DMS153 (cell line): ENCODE measurements around the gene FRMD8.

Source experiments
- DNase-seq: peaks from one replicate; lab custom pipeline; 2025; lab: John Stamatoyannopoulos, UW

The FRMD8 gene

GRCh38 chr11:65386307-65387140 is at the start of gene FRMD8:
Gene FRMD8, plus strand, starts transcription at chr11:65386637. Its CDS starts 400 bp downstream, at chr11:65387037.
- peak; percentile 61 for DNase-seq

- no peak for DNase-seq
Measured at GRCh38 chr11:65338676-65339075, 47.8 kb upstream of the FRMD8 start.

GRCh38 chr11:65340226-65340625 is 46.2 kb upstream of the FRMD8 start:
- no peak for DNase-seq

GRCh38 chr11:65341856-65342255 is 44.6 kb upstream of the FRMD8 start:
- no peak for DNase-seq

GRCh38 chr11:65351511-65351910 is 34.9 kb upstream of the FRMD8 start:
- no peak for DNase-seq

- no peak for DNase-seq
Measured at GRCh38 chr11:65352783-65353182, 33.7 kb upstream of the FRMD8 start.

GRCh38 chr11:65353376-65353775 is 33.1 kb upstream of the FRMD8 start:
- DNase-seq = no peak

GRCh38 chr11:65353900-65354264 is 32.6 kb upstream of the FRMD8 start:
- no peak for DNase-seq

- DNase-seq = peak; percentile 91
Measured at GRCh38 chr11:65354265-65355012, 32.0 kb upstream of the FRMD8 start, which contains the start of gene TIGD3. Gene TIGD3, plus strand, starts transcription at chr11:65354751. Its CDS starts 1,058 bp downstream, at chr11:65355809.

- no peak for DNase-seq
Measured at GRCh38 chr11:65355013-65355775, 31.2 kb upstream of the FRMD8 start.

- no peak for DNase-seq
Measured at GRCh38 chr11:65355776-65356393, 30.6 kb upstream of the FRMD8 start.

GRCh38 chr11:65356394-65356972 is 30.0 kb upstream of the FRMD8 start:
- no peak for DNase-seq

- no peak for DNase-seq
Measured at GRCh38 chr11:65357856-65358356, 28.5 kb upstream of the FRMD8 start.

- no peak for DNase-seq
Measured at GRCh38 chr11:65362320-65362931, 24.0 kb upstream of the FRMD8 start.

- DNase-seq = no peak
Measured at GRCh38 chr11:65362966-65363365, 23.5 kb upstream of the FRMD8 start.

- DNase-seq = no peak
Measured at GRCh38 chr11:65363770-65364169, 22.7 kb upstream of the FRMD8 start.

GRCh38 chr11:65366340-65366773 is 20.1 kb upstream of the FRMD8 start:
- DNase-seq = peak; percentile 80

- DNase-seq = no peak
Measured at GRCh38 chr11:65370659-65371049, 15.8 kb upstream of the FRMD8 start.

GRCh38 chr11:65373839-65374580 is 12.4 kb upstream of the FRMD8 start:
- no peak for DNase-seq

- DNase-seq = no peak
Measured at GRCh38 chr11:65375012-65375411, 11.4 kb upstream of the FRMD8 start.
